HepG2 (cell line): ENCODE data around the gene SMYD5. TPM values are rescaled to one million over a fixed set of nuclear protein-coding genes. Genes with fewer than 3 reads are reported as not detected.

Experiments used
- CHD2 ChIP-seq: IDR thresholded peaks from 2 replicates; pipeline ENCODE4 v1.6.1; 2011; ENCODE audit warnings: low read depth, low read length, improper control_type of control experiment
- EP300 ChIP-seq, 3 experiments: sonication (generic) in 1 of 3; formaldehyde crosslinking in 1 of 3; IDR thresholded peaks; 2 replicates each; pipeline versions ENCODE4 v1.5.1 to v1.6.1; 2011 to 2020; ENCODE audit warnings: low read depth in 2 of 3, low read length in 2 of 3, borderline replicate concordance in 1 of 3, improper control_type of control experiment in 1 of 3, mild to moderate bottlenecking in 1 of 3, missing genetic modification reagents in 1 of 3, moderate library complexity in 1 of 3
- HNF4A ChIP-seq: sonication (generic); formaldehyde crosslinking; IDR thresholded peaks from 2 replicates; pipeline ENCODE4 v1.4.0; 2020; ENCODE audit warnings: missing genetic modification reagents
- HNF4G ChIP-seq, 2 experiments: sonication (generic) in 1 of 2; formaldehyde crosslinking in 1 of 2; IDR thresholded peaks; 2 replicates each; pipeline versions ENCODE4 v1.4.0 to v1.6.1; 2011 to 2020; ENCODE audit warnings: borderline replicate concordance in 2 of 2, low read depth in 2 of 2, mild to moderate bottlenecking in 2 of 2, low read length in 1 of 2, missing genetic modification reagents in 1 of 2, moderate library complexity in 1 of 2
- IKZF4 ChIP-seq: sonication (generic); formaldehyde crosslinking; IDR thresholded peaks from 2 replicates; pipeline ENCODE4 v1.5.1; 2020; ENCODE audit warnings: borderline replicate concordance, mild to moderate bottlenecking, low read depth, missing genetic modification reagents; ENCODE audit errors: not compliant biosample characterization
- MAZ ChIP-seq, 2 experiments: sonication (generic) in 1 of 2; formaldehyde crosslinking in 1 of 2; IDR thresholded peaks; 2 replicates each; pipeline versions ENCODE4 v1.5.0 to v1.6.1; 2012 to 2020; ENCODE audit warnings: low read depth in 2 of 2, mild to moderate bottlenecking in 2 of 2, borderline replicate concordance in 1 of 2, improper control_type of control experiment in 1 of 2, low read length in 1 of 2, missing genetic modification reagents in 1 of 2, moderate library complexity in 1 of 2
- MEIS2 ChIP-seq: sonication (generic); formaldehyde crosslinking; IDR thresholded peaks from 2 replicates; pipeline ENCODE4 v1.9.0; 2021; ENCODE audit warnings: mild to moderate bottlenecking, missing genetic modification reagents
- PHB2 ChIP-seq: fragments of 450-650 bp; IDR thresholded peaks from 2 replicates; pipeline ENCODE4 v1.6.1; 2018; ENCODE audit not compliant: partially characterized antibody
- PHF8 ChIP-seq: sonication (generic); formaldehyde crosslinking; IDR thresholded peaks from 2 replicates; pipeline ENCODE4 v1.5.0; 2020; ENCODE audit warnings: missing genetic modification reagents
- PLRG1 ChIP-seq: fragments of 450-650 bp; conservative IDR thresholded peaks from 2 replicates; pipeline ENCODE4 v1.6.1; 2016
- RBM22 ChIP-seq: fragments of 200-400 bp; formaldehyde crosslinking; optimal IDR thresholded peaks from 2 replicates; pipeline ENCODE3; 2017; ENCODE audit warnings: mild to moderate bottlenecking, low read length, moderate library complexity
- RXRA ChIP-seq: sonication (generic); formaldehyde crosslinking; IDR thresholded peaks from 2 replicates; pipeline ENCODE4 v1.5.1; 2020; ENCODE audit warnings: missing genetic modification reagents
- TEAD3 ChIP-seq: optimal IDR thresholded peaks from 2 replicates; pipeline ENCODE3; 2016; ENCODE audit warnings: borderline replicate concordance
- ZNF510 ChIP-seq: sonication (generic); formaldehyde crosslinking; IDR thresholded peaks from 2 replicates; pipeline ENCODE4 v1.4.0; 2020; ENCODE audit warnings: low read depth, mild to moderate bottlenecking, missing genetic modification reagents
- ZNF589 ChIP-seq: sonication (generic); formaldehyde crosslinking; conservative IDR thresholded peaks from 2 replicates; pipeline ENCODE4 v1.8.0; 2022; ENCODE audit warnings: mild to moderate bottlenecking, moderate library complexity, missing genetic modification reagents
- ZNF776 ChIP-seq: sonication (generic); formaldehyde crosslinking; IDR thresholded peaks from 2 replicates; pipeline ENCODE4 v1.4.0; 2020; ENCODE audit warnings: mild to moderate bottlenecking, missing genetic modification reagents
- ZNF777 ChIP-seq: sonication (generic); formaldehyde crosslinking; IDR thresholded peaks from 2 replicates; pipeline ENCODE4 v1.4.0; 2020; ENCODE audit warnings: missing genetic modification reagents
- ZNF788 ChIP-seq: sonication (generic); formaldehyde crosslinking; IDR thresholded peaks from 2 replicates; pipeline ENCODE4 v1.5.0; 2020; ENCODE audit warnings: mild to moderate bottlenecking, missing genetic modification reagents, borderline replicate concordance
- polyA plus RNA-seq, 8 experiments: library from polyadenylated mRNA; depleted of rRNA in 3 of 8; stranded (reverse) in 7 of 8; unstranded in 1 of 8; fragments of >200 nt; fragmentation: Illumina TruSeq in 4 of 8; extraction: Trizol in 4 of 8; gene quantifications; 2 replicates each; pipeline versions ENCODE4 v1.2.1 to v1.2.3, GENCODE V29; 2011 to 2016; ENCODE audit warnings: low read depth in 4 of 8, missing spikeins in 1 of 8, mixed read lengths in 1 of 8; ENCODE audit not compliant: insufficient read depth in 1 of 8
- total RNA-seq, 5 experiments: library from RNA; depleted of rRNA; stranded (reverse); fragments of >200 nt; fragmentation: Illumina TruSeq; extraction: Trizol; gene quantifications; 2 replicates each; pipeline ENCODE4 v1.2.3, GENCODE V29; 2016; ENCODE audit warnings: low read depth in 1 of 5
- TF ChIP-seq, protein P1 (sequence below): sonication (generic); formaldehyde crosslinking; IDR thresholded peaks from 2 replicates; pipeline ENCODE4 v1.9.0; 2021; ENCODE audit warnings: missing genetic modification reagents, mild to moderate bottlenecking, borderline replicate concordance
- TF ChIP-seq, protein P2 (sequence below): sonication (generic); formaldehyde crosslinking; IDR thresholded peaks from 2 replicates; pipeline ENCODE4 v1.8.1; 2023; ENCODE audit warnings: mild to moderate bottlenecking, inconsistent platforms, moderate library complexity, missing genetic modification reagents, borderline replicate concordance
- TF ChIP-seq, protein P3 (sequence below): sonication (generic); formaldehyde crosslinking; conservative IDR thresholded peaks from 2 replicates; pipeline ENCODE4 v1.8.1; 2023; ENCODE audit warnings: missing genetic modification reagents

Gene SMYD5
- total and polyA plus RNA-seq, 2 of the 13 experiments (the other 11 are each of a cell fraction or from before 2014, with no cell fraction given) = 55.8 to 70.4 TPM

DNA sequence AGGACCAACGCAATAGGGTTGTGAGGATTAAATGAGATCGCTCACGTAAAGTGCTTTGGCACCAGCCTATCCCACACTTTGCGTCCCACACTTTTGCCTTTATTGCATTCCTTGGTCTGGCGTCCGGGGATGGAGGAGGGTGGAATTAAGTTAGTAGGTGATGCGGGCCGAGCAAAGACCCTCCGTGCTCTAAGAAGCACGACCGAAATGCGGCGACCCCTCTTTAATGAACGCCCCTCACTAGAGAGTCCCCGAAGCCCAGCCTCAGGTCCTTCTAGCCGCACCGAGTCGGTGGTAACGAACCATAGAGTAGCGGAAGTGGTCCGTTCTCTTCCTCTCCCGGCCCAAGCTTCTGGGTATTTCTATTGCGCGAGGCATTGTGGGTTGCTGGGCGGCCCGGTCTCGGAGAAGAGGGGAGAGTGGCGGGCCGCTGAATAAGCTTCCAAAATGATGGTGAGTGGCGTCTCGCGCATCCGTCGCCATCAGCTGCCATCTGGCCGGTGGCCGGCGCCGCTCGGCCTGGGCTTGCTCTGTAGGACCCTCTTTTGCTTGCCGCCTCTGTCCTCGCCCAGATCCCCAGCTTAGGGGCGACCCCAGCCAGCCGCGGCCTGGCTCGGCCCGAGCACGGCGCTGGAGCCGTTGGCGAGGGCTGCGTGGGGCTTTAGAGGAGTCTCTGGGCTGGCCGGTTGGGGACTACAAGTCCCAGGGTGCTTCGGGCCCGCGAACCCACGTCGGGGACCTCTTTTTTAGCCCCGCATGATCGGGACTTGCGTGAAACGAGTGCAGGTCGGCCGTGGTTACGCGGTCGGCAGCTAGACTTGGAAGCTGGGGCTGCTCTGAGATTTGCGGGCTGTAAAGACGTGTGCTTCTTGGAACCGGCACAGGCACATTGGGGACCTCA, 20.1 kb downstream of the SMYD5 start, which contains the start of gene CCT7 (continued):
- TF ChIP-seq, protein P1, sequence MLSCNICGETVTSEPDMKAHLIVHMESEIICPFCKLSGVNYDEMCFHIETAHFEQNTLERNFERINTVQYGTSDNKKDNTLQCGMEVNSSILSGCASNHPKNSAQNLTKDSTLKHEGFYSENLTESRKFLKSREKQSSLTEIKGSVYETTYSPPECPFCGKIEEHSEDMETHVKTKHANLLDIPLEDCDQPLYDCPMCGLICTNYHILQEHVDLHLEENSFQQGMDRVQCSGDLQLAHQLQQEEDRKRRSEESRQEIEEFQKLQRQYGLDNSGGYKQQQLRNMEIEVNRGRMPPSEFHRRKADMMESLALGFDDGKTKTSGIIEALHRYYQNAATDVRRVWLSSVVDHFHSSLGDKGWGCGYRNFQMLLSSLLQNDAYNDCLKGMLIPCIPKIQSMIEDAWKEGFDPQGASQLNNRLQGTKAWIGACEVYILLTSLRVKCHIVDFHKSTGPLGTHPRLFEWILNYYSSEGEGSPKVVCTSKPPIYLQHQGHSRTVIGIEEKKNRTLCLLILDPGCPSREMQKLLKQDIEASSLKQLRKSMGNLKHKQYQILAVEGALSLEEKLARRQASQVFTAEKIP = no peak
- TF ChIP-seq EP300 (IDR thresholded peaks at IDR 0.05; ENCODE audit: low read depth in 2 of 2, low read length in 2 of 2) (peak in 1 of 2 experiments; percentile 60; a peak in 2 of 4 replicates), EP300 (CRISPR knock-in tag; IDR thresholded peaks at IDR 0.05; ENCODE audit: borderline replicate concordance) (peak; percentile 39; the same call in 1 of the 2 replicates), MAZ (IDR thresholded peaks at IDR 0.05; ENCODE audit: borderline replicate concordance, low read depth, low read length) (peak; percentile 26; the same call in 1 of the 2 replicates), MAZ (CRISPR knock-in tag; IDR thresholded peaks at IDR 0.05; ENCODE audit: low read depth) (peak; percentile 69), PLRG1 (no peak), HNF4A (CRISPR knock-in tag) (0 out of 2 replicates have a peak, but pooled peaks have one; percentile 21), RXRA (CRISPR knock-in tag) (peak; percentile 73; the same call in 1 of the 2 replicates), HNF4G (IDR thresholded peaks at IDR 0.05; ENCODE audit: borderline replicate concordance, low read depth, low read length) (no peak), HNF4G (CRISPR knock-in tag; IDR thresholded peaks at IDR 0.05; ENCODE audit: borderline replicate concordance, low read depth) (peak; percentile 55; the same call in 1 of the 2 replicates), RBM22 (peak; percentile 83), TEAD3 (peak; percentile 63), ZNF589 (CRISPR knock-in tag) (peak; percentile 86), IKZF4 (CRISPR knock-in tag) (no peak), ZNF777 (CRISPR knock-in tag) (peak; percentile 61), ZNF776 (CRISPR knock-in tag) (peak; percentile 60; the same call in 1 of the 2 replicates), PHB2 (no peak), CHD2 (peak; percentile 42; the same call in 1 of the 2 replicates), PHF8 (CRISPR knock-in tag) (peak; percentile 99), ZNF510 (CRISPR knock-in tag) (peak; percentile 79; the same call in 1 of the 2 replicates), ZNF788 (CRISPR knock-in tag) (peak; percentile 83), MEIS2 (peak; percentile 51; the same call in 1 of the 2 replicates)
- TF ChIP-seq, protein P2, sequence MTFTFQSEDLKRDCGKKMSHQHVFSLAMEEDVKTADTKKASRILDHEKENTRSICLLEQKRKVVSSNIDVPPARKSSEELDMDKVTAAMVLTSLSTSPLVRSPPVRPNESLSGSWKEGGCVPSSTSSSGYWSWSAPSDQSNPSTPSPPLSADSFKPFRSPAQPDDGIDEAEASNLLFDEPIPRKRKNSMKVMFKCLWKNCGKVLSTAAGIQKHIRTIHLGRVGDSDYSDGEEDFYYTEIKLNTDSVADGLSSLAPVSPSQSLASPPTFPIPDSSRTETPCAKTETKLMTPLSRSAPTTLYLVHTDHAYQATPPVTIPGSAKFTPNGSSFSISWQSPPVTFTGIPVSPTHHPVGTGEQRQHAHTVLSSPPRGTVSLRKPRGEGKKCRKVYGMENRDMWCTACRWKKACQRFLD (CRISPR knock-in tag) = peak; percentile 54; the same call in 1 of the 2 replicates
- TF ChIP-seq, protein P3, sequence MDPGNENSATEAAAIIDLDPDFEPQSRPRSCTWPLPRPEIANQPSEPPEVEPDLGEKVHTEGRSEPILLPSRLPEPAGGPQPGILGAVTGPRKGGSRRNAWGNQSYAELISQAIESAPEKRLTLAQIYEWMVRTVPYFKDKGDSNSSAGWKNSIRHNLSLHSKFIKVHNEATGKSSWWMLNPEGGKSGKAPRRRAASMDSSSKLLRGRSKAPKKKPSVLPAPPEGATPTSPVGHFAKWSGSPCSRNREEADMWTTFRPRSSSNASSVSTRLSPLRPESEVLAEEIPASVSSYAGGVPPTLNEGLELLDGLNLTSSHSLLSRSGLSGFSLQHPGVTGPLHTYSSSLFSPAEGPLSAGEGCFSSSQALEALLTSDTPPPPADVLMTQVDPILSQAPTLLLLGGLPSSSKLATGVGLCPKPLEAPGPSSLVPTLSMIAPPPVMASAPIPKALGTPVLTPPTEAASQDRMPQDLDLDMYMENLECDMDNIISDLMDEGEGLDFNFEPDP (CRISPR knock-in tag) = 0 out of 2 replicates have a peak, but pooled peaks have one; percentile 82
